ENCODE measurements around the gene BBS2. TPM values are rescaled to one million over a fixed set of nuclear protein-coding genes. Genes with fewer than 3 reads are reported as not detected.
A peak's percentile ranks its signal among the peaks of the same experiment; 100 is the strongest.

The BBS2 gene
- polyA plus RNA-seq (ENCODE audit: insufficient read length) = 42.9 TPM

GRCh38 chr16:56519459-56520250, at the start of gene BBS2:
Gene BBS2, minus strand, starts transcription at chr16:56520024. Its CDS starts 162 bp downstream, at chr16:56519862.
- DNase-seq = peak; percentile 91

GRCh38 chr16:56564793-56565477, 45.1 kb upstream of the BBS2 start, which contains the start of gene MT4:
Gene MT4, plus strand, starts transcription at chr16:56565073. Its CDS starts 56 bp downstream, at chr16:56565129.
- DNase-seq = no peak

- DNase-seq = no peak
Measured at GRCh38 chr16:56561126-56561525, 41.3 kb upstream of the BBS2 start.

- DNase-seq = no peak
Measured at GRCh38 chr16:56560447-56560846, 40.6 kb upstream of the BBS2 start.

GRCh38 chr16:56559109-56559508, 39.3 kb upstream of the BBS2 start:
- DNase-seq = no peak

- DNase-seq = no peak
Measured at GRCh38 chr16:56558024-56558747, 38.4 kb upstream of the BBS2 start.

GRCh38 chr16:56554441-56554840, 34.6 kb upstream of the BBS2 start:
- DNase-seq = no peak

- no peak for DNase-seq
Measured at GRCh38 chr16:56551796-56552738, 32.2 kb upstream of the BBS2 start.

GRCh38 chr16:56549744-56550385, 30.0 kb upstream of the BBS2 start:
- DNase-seq = no peak

- no peak for DNase-seq
Measured at GRCh38 chr16:56549161-56549560, 29.3 kb upstream of the BBS2 start.

GRCh38 chr16:56547949-56548567, 28.2 kb upstream of the BBS2 start:
- no peak for DNase-seq

GRCh38 chr16:56547120-56547948, 27.5 kb upstream of the BBS2 start:
- no peak for DNase-seq

- no peak for DNase-seq
Measured at GRCh38 chr16:56542039-56542438, 22.2 kb upstream of the BBS2 start.

GRCh38 chr16:56539656-56540055, 19.8 kb upstream of the BBS2 start:
- DNase-seq = no peak

- DNase-seq = no peak
Measured at GRCh38 chr16:56538331-56538730, 18.5 kb upstream of the BBS2 start.

GRCh38 chr16:56534847-56535383, 15.1 kb upstream of the BBS2 start:
- DNase-seq = no peak

GRCh38 chr16:56532714-56533113, 12.9 kb upstream of the BBS2 start:
- DNase-seq = no peak

- DNase-seq = no peak
Measured at GRCh38 chr16:56530872-56531271, 11.0 kb upstream of the BBS2 start.

- no peak for DNase-seq
Measured at GRCh38 chr16:56525236-56525635, 5.4 kb upstream of the BBS2 start.

- DNase-seq = no peak
Measured at GRCh38 chr16:56520251-56520577, 390 bp upstream of the BBS2 start.

All from hindlimb muscle (tissue), 1 donor.